GM10248 (cell line): ENCODE measurements around the gene RMRP.

Experiments used
- CTCF ChIA-PET: fragments of 300-600 bp; sonication (Branson Sonifier 250); formaldehyde crosslinking; extraction: SDS; loops from one replicate; lab custom pipeline; 2021; ENCODE audit warnings: antibody characterized with exemption; lab: Yijun Ruan, JAX
- POLR2A ChIA-PET: fragments of 350-650 bp; sonication (Branson Sonifier 250); formaldehyde crosslinking; extraction: SDS; loops from one replicate; lab custom pipeline; 2020; ENCODE audit warnings: antibody characterized with exemption; lab: Yijun Ruan, JAX
- DNase-seq: peaks from one replicate; pipeline ENCODE4 v3.0.0; 2012; ENCODE audit errors: extremely low spot score
- CTCF ChIP-seq: IDR thresholded peaks from 2 replicates; pipeline ENCODE4 v1.5.1; 2012; ENCODE audit warnings: mild to moderate bottlenecking, low read depth; ENCODE audit errors: extremely low read depth, missing control alignments, control extremely low read depth

Gene RMRP

GRCh38 chr9:35684921-35685320 is 27.1 kb upstream of the RMRP start:
- ChIA-PET POLR2A (no interaction called here), CTCF (interaction anchor here (0.8 to 4.9 kb wide), 5 partner anchors 11 to 50 kb away, joined by 3 to 76 read pairs (median 4); no protein-coding TSS in a partner anchor)
- no peak for TF ChIP-seq CTCF
- DNase-seq = no peak

- POLR2A ChIA-PET = no interaction called here
- TF ChIP-seq CTCF = no peak
- CTCF ChIA-PET = interaction anchor here (0.8 to 4.9 kb wide), 11 partner anchors 9 to 71 kb away, joined by 3 to 76 read pairs (median 4); partner anchors contain the start of genes ARHGEF39, CA9, CCDC107 and RMRP
- DNase-seq = no peak
Observed at GRCh38 chr9:35683323-35683722, 25.5 kb upstream of the RMRP start.

GRCh38 chr9:35682520-35683315 is 24.9 kb upstream of the RMRP start:
- ChIA-PET CTCF (interaction anchor here (0.8 to 4.9 kb wide), 10 partner anchors 9 to 71 kb away, joined by 3 to 76 read pairs (median 4); partner anchors contain the start of genes ARHGEF39, CA9, CCDC107 and RMRP), POLR2A (no interaction called here)
- no peak for DNase-seq
- no peak for TF ChIP-seq CTCF

GRCh38 chr9:35682051-35682450 is 24.2 kb upstream of the RMRP start:
- CTCF ChIA-PET = interaction anchor here (2.4 to 4.9 kb wide), 2 partner anchors 14 to 70 kb away, joined by 6 to 76 read pairs; no protein-coding TSS in a partner anchor
- POLR2A ChIA-PET = no interaction called here
- no peak for TF ChIP-seq CTCF
- DNase-seq = no peak

GRCh38 chr9:35681341-35682002 is 23.7 kb upstream of the RMRP start:
- POLR2A ChIA-PET = no interaction called here
- DNase-seq = no peak
- no peak for TF ChIP-seq CTCF
- CTCF ChIA-PET = interaction anchor here (1.5 to 2.9 kb wide), 3 partner anchors 13 to 34 kb away, joined by 3 to 24 read pairs (median 4); no protein-coding TSS in a partner anchor
